HuH-7.5 (cell line): ENCODE data around the gene ANKK1.

Experiments
- DNase-seq: peaks from one replicate; pipeline ENCODE4 v3.0.0; 2011; ENCODE audit warnings: low spot score

Gene ANKK1

GRCh38 chr11:113378692-113379091, 8.9 kb upstream of the ANKK1 start:
- DNase-seq, result no peak

- no peak for DNase-seq
Observed at GRCh38 chr11:113382121-113382520, 5.5 kb upstream of the ANKK1 start.

GRCh38 chr11:113384551-113384950, 3.0 kb upstream of the ANKK1 start:
- no peak for DNase-seq

GRCh38 chr11:113385749-113386148, 1.8 kb upstream of the ANKK1 start:
- DNase-seq, result no peak

DNA sequence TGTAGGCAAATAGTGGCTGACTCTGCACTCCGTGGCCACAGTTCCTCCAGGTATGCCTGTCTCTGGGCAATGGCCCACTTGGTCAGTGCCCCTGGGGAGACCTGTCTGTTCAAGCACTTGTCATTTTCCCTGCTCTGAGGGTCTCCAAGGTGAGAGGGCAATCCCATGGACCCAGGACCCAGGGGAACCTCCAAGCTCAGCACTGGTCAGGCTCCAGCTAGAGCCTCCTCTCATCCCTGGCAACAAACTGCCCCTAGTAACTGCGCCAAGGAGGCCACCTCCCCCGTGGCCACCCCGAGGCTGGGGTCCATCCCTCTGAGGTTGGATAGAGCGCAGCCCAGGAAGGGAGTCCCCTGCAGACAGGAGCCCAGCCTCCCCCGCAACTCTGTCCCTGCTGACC, 713 bp upstream of the ANKK1 start:
- DNase-seq, result no peak

DNA sequence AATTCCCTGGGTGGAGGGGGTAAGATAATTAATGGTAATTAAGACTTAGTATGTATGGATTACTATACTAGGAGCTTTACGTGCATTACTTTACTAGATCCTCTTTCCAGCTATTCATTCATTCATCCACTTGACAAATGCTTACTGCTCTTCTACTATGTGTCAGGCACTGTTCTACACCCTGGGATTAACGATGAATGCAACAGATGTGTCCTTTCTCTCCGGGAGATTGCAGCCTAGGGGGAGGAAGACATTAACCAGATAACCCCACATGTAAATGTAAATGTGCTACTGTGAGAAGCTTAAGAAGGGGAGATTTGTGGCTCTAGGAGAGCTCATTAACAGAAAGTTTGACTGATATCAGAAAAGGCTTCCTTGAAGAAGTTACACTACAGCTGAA, 1.7 kb downstream of the ANKK1 start:
- DNase-seq, result no peak

- no peak for DNase-seq
Observed at GRCh38 chr11:113392236-113392921, 4.8 kb downstream of the ANKK1 start.

GRCh38 chr11:113393501-113393985, 6.0 kb downstream of the ANKK1 start:
- DNase-seq, result no peak

DNA sequence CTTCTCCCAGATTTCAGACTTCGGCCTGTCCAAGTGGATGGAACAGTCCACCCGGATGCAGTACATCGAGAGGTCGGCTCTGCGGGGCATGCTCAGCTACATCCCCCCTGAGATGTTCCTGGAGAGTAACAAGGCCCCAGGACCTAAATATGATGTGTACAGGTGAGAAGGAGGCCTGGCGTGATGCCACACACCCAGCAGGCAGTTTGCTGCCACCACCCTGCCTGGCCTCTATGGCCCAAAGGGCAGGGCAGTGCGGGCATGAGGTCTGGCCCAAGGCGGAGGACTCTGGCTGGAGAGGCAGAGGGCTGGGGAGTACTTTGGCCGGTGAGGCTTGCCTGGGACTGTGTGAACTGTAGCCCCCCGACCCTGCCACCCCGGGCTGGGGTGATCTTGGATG, 7.3 kb downstream of the ANKK1 start:
- no peak for DNase-seq

DNA sequence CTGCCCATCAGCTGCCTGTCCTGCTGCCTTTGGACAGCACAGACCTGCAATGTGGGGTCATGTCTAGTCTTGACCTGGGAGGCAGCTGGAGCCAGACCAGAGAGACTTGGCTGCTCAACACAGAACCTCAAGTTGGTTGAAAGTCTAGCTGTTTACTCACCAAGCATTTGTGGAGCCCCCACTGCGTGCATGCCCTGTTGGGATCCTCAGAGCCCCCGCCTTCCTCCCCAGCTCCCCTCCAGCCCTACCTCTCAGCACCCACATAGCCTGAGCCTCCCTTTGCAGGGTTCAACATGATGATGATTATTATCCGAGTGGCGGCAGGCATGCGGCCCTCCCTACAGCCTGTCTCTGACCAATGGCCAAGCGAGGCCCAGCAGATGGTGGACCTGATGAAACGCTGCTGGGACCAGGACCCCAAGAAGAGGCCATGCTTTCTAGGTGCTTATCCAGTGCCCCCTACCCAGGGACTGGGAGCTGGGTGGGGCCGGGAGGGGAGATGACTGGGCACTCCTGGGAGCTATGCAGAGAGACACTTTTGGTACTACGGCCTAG, 8.3 kb downstream of the ANKK1 start:
- DNase-seq, result no peak

GRCh38 chr11:113396690-113397089, 9.1 kb downstream of the ANKK1 start:
- no peak for DNase-seq

DNA sequence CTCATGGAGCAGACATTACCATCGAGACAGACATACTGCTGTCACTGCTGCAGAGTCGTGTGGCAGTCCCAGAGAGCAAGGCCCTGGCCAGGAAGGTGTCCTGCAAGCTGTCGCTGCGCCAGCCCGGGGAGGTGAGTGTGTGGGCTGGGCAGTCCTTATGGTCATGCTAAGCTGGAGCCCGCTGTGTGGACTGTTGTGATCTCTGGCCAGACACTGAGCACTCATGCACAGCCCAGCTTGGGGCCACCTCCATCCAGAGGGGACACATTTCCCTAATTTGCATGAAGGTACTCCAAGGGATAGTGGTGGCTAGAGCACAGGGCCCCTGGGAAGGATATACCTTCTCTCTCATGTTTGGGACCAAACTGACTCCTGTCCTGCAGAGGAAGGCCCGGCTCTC, 9.6 kb downstream of the ANKK1 start:
- DNase-seq, result no peak

- no peak for DNase-seq
Observed at GRCh38 chr11:113397821-113398220, 10.2 kb downstream of the ANKK1 start.

DNA sequence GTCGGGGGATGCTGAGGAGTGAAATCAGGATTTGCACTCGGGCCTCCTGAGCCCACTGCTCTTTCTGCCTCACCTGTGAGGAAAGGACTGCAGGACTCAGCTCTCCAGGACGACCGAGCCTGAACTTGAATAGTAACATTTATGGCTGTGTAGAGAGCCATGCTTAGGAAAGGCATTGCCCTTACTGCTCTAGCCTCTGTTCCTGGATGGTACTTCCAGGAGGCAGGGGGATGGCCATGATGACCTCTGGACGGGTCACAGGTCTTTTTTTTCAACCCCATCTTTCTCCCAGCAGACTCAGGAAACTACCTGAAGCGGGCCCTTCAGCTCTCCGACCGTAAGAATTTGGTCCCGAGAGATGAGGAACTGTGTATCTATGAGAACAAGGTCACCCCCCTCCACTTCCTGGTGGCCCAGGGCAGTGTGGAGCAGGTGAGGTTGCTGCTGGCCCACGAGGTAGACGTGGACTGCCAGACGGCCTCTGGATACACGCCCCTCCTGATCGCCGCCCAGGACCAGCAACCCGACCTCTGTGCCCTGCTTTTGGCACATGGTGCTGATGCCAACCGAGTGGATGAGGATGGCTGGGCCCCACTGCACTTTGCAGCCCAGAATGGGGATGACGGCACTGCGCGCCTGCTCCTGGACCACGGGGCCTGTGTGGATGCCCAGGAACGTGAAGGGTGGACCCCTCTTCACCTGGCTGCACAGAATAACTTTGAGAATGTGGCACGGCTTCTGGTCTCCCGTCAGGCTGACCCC, 11.3 kb downstream of the ANKK1 start:
- DNase-seq, result no peak

DNA sequence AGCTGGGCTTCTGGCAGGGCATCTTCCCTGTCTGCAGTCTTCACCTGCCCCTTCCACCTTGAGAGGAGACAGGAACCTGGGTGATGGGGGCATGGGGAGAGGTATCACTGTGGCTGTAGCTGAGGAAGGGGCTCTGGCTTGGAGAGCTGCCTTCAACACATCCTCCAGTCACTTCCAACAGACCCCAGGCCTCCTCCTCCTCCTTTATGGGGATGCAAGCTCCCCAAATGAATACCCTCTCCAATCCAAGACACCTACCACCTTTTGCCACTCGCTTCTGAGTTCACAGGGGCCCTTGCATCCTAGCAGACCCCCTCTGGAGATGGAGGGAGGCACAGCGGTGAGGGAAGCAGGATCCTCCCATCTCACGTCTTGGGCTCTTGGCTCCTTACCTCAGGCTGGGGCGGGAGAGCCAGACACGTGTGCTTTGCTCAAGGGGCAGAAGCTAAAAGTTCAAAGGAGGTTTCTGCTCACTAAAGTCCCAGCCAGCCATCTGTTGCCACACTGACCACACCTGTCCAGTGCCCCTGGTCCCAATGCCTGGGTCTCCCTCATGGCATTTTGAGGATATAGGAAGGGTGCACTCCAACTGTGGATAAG, 13.2 kb downstream of the ANKK1 start:
- DNase-seq, result no peak

DNA sequence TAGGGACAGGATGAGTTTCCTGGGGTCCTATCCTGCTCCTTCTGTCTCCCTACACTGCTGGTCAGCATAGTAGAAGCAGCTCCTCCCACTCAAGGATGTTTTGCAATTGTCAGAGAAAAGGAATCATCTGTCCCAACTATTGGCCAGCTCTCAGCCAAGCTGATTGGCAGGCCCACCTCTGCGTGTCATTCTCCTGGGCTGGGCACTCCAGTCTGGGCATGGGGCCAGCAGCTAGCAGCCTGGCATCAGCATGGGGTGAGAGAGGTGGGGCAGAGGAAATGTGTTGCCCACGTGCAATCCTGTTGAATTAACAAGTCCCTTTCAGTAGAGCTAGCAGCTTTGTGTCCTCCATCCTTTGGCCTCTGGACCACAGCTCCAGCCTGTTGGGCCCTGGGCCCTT, 14.1 kb downstream of the ANKK1 start:
- DNase-seq, result no peak

DNA sequence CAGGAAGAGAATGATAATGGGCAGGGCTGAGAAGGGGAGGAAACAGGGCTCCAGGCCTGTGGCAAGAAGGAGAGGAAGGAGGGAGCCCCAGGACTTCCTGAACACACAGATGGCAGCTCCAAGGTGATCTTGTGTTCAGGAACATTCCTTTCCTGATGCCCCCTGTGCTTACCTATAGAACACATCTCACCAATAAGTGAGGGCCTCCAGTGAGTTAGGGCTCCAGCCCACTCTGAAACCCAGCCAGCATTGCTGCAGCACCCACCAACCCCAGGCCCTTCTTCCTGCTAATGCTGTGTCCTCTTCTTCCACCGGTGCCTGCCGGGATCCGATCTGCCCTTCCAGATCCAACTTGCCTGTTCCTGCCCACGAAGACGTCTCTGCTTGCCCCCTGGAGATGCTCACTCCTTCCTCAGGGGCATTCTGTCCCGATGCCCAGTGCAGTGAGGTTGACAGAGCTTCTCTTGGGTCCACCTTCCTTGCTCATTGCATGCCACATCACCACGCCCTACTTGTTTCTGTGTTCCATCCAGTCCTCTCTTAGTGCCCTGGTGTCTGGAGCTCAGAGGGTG, 17.4 kb downstream of the ANKK1 start:
- DNase-seq, result no peak

GRCh38 chr11:113405724-113406478, 18.3 kb downstream of the ANKK1 start:
- DNase-seq, result no peak

DNA sequence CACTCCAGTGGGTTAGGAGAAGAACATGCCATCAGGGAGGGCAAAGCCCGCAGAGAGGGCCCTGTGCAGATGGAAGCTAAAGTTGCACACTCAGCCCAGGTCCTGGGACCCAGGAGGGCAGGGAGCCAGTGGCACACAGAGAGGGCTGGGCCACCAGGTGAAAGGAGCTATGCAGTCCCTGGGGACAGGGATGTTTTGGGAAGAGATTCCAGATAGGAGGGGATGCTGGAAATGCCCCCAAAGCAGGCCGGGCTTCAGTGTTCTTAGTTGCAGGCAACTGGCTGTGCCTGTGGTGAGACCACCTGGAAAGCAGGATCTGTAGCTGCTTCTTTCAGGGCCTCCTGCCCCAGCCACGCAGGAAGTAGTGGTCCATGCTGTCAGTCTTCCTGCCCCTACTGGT, 19.6 kb downstream of the ANKK1 start:
- DNase-seq, result no peak

- no peak for DNase-seq
Observed at GRCh38 chr11:113408206-113408605, 20.6 kb downstream of the ANKK1 start.

DNA sequence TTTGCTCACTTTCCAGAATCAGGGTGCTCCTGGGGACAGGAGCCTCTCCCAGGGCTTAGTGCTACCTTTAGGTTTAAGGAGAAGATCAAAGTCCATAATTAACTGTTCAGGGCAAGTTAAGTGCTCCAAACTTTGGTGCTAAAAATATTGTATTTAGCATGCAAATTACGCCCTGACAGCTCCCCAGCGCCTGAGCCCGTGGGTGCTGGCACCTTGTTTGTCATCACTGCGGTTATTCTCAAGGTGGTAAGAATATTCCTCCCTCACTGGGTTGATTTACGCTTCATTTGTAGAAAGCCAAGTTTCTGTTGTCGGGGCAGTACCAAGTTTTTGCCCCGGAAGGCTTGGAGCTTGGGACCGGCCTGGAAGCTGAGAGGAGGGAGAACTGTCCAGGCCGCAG, 21.3 kb downstream of the ANKK1 start:
- no peak for DNase-seq

DNA sequence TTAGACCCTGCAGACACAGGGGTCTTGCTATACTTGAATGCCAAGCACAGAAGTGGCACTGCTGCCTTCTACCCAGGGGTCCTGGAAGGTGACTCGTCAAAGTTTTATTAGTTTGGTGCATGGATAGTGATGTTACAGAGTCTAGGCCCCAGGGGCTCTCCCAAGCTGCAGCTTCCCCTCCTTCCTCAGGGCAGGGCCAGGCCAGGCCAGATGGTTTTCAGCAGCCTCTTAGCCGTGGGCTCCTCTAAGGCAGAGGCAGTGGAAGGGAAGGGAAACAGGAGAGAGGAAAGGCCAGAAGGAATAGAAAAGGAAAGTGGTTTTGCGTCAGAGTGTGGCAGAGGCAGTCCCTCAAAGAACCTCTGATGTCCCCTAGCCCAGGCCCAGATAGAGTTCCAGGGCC, 21.9 kb downstream of the ANKK1 start:
- DNase-seq, result no peak
